ENCODE results near the gene KCNMB3.

DNA sequence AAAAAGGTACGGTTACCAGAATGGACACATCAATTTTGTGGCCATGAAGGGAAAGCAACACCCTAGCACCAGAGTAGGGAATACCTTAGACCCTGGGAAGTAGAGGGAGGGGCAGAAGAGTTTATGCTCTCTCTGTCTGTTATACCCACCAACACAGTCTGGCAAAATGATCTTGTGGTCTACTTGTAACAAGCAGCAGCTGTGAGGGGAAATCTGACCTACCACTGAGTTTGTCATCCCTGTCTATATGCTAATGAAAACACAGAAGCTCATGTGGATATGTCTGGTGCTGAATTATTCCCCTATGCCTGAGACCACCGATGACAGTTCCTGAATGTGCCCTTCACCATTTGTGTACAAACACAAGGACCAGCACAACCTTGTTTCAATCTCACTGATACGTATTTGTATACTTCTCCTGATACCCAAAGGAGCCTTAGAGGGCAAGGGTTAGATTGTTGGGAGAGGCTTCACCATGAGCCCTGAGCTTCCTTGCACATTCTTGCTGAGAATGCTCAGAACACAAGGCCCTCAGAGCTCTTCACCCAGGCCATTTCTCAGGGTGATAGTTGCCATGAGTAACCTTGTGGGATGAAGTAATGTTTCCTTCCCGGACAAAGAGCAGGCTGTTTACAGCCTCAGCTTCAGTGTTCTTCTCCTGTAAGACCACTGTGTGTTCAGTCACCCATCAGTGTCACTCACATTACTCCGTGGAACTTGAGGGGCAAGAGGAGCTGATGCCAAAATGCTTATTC lies 47.2 kb upstream of the KCNMB3 start:
- TF ChIP-seq, protein P1, sequence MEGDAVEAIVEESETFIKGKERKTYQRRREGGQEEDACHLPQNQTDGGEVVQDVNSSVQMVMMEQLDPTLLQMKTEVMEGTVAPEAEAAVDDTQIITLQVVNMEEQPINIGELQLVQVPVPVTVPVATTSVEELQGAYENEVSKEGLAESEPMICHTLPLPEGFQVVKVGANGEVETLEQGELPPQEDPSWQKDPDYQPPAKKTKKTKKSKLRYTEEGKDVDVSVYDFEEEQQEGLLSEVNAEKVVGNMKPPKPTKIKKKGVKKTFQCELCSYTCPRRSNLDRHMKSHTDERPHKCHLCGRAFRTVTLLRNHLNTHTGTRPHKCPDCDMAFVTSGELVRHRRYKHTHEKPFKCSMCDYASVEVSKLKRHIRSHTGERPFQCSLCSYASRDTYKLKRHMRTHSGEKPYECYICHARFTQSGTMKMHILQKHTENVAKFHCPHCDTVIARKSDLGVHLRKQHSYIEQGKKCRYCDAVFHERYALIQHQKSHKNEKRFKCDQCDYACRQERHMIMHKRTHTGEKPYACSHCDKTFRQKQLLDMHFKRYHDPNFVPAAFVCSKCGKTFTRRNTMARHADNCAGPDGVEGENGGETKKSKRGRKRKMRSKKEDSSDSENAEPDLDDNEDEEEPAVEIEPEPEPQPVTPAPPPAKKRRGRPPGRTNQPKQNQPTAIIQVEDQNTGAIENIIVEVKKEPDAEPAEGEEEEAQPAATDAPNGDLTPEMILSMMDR (IDR thresholded peaks at IDR 0.05; ENCODE audit: insufficient read depth, low read length, poor library complexity, severe bottlenecking): no peak
- no peak for TF ChIP-seq EZH2phosphoT487 (conservative IDR thresholded peaks at IDR 0.05; ENCODE audit: low read length)
